ENCODE measurements around the gene PTPN9.
"Not testable (repeated sequence)": the region's sequence is repeated elsewhere in the genome, so short reads cannot be mapped to it uniquely, and the experiment has no call there.

PTPN9 gene

DNA sequence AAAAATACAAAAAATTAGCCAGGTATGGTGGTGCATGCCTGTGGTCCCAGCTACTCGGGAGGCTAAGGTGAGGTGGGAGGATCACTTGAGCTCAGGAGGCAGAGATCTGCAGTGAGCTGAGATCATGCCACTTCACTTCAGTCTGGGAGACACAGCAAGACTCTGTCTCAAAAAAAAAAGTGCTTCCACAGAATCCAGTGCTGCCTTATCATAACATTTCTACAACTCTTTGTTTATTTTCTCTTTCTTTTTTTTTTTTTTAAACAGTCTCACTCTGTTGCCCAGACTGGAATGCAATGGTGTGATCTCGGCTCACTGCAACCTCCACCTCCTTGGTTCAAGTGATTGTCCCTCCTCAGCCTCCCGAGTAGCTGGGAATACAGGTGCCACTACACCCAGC is 53.4 kb downstream of the PTPN9 start:
- DNase-seq = not testable (repeated sequence)

DNA sequence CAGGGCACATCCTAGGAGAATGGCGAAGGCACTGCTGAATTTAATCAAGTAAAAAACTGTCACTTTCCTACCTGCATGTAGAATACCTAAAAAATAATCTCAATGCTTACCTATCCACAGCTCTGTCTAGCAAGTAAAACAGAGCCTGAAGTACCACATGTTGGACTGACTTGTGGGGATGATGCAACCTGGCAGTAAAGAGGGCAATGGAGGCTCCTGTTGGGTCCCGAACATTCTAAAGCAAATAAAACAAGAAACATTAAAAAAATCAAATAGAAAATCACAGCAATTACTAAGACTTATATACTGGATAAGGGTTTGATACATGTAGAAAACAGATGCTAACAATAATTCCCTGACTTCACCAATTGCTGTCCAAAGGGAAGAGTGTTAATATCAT is 56.1 kb downstream of the PTPN9 start:
- no peak for DNase-seq

DNA sequence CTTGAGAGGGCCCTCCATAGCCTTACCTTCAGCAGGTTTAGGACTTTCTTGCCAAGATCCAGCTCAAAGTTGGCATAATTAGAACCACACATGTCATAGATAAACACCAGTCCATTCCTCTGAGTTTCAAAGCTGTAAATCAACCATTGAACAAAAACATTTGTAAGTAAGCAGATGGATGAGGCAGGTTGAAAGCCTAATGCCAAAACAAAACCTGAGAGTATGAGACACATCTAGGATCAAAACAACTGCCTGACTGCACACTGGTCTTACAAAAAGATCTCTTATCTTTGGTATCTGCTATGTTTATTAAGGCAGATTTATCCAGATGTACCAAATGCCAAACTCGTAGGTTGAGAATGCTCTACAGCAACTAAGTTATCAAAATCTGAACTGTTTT is 61.9 kb downstream of the PTPN9 start:
- no peak for DNase-seq

DNA sequence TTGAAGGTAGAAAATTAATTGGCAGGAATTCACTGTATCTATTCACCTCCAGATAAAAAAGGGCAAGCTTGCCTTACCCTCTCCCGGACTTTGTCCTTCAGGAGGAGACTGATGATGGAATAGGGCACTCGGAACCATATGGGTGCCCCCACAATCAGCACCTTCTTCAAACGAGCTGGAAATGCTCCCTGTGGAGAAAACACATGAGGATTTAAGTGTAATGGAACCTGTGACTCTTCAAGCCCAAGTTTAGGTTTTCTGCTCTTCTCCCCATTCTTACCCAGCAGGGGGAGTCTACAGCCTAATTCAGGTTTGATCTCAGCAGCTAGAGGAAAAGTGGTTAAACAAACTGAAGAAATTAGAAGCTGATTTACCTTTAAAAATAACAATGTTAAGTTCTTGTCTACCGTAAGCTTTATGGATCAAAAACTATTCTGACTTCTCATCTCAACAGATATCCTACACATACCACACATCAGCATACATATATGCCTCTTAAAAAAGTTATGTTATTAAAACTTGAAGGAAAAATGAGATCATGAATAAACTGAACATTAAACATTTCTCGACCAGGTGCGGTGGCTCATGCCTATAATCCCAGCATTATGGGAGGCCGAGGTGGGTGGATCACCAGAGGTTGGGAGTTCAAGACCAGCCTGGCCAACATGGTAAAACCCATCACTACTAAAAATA is 70.1 kb downstream of the PTPN9 start:
- peak; percentile 45 for DNase-seq

DNA sequence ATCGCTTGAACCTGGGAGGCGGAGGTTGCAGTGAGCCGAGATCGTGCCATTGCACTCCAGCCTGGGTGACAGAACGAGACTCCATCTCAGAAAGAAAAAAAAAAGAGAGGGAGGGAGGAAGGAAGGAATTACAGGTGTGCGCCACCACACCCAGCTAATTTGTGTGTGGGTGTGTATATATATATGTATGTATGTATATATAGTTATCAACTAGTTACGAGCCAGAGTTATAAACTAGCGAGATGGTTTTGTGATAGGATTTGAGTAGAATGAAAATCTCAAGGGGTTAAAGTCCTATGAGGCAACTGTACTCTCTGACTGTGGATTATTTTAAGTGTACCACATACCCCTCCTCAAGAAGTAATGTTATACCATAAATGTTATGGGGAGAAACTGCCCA is 76.8 kb downstream of the PTPN9 start:
- DNase-seq = no peak

DNA sequence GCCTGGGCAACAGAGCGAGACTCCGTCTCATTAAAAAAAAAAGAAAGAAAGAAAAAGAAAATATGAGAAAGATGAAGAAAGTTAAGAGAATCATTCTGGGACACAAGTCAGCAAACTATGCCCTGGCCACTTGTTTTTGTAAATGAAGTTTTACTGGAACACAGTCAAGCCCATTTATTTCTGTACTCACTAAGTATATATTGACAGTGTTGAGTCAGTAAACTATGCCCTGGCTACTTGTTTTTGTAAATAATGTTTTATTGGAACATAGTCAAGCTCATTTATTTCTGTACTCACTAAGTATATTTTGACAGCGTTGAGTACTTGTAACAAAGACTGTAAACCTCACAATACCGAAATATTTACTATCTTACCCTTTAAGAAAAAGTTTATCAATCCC is 85.4 kb downstream of the PTPN9 start:
- no peak for DNase-seq

DNA sequence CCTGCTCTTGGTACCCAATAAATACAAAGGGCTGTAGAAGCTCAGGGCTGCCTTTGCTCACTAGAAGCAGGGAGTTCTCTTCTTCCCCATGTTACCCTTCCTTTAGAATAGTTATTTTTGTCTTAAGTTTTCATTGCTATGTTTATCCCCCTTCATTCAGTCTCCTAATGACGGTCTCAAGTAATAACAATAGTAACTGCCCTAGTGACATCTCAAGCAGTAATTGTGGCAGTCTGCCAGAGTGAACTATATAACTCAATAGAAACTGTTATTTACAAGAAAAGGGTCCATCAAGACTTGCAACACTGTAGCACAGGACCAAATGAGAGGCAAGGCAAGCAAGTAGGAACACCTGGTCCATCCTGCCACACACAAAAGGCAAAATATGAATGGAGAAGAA is 95.2 kb downstream of the PTPN9 start:
- DNase-seq = no peak

DNA sequence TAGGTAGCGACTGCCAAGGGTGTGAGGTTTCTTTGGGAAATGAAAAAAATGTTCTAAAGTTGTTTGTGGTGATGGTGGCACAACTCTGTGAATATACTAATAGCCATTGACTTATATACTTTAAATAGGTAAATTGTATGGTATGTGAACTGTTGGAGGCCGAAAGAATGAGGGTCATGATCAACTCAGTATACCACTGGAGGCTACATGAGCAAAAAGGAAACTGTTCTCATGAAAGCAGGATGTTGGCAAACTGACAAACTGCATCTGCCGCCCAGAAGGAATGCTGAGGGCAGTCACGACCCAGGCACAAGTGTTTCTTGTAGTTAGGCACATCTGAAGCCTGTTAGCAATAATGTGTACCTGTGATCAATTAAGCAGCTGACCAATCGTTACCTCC is 95.6 kb downstream of the PTPN9 start:
- DNase-seq = not testable (repeated sequence)

DNA sequence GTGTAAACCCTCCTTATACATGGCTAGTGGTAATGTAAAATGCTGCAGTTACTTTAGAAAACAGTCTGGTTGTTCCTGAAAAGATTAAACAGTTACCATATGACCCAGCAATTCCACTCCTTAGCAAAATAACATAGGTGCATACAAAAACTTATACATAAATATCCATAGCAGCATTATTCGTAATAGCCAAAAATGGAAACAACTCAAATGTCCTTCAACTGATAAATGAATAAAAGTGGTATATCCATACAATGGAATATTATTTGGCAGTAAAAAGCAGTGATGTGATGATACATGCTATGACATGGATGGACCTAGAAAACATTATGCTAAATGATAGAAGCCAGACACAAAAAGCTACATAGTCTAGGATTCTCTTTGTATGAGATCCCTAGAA is 96.0 kb downstream of the PTPN9 start:
- no peak for DNase-seq

DNA sequence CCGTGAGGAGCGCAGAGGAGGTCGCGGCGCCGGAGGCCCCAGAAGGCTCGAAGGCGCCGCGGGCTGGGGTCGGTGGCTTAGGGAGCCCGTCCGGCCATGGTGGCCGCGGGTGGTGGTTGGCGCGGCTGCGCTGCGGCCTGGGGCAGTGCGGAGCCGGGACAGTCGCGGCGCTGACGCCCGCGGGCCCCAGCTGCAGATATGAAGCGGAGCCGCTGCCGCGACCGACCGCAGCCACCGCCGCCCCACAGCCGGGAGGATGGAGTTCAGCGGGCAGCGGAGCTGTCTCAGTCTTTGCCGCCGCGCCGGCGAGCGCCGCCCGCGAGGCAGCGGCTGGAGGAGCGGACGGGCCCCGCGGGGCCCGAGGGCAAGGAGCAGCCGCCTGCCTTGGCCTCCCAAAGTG is 98.7 kb downstream of the PTPN9 start:
- not testable (repeated sequence) for DNase-seq

DNA sequence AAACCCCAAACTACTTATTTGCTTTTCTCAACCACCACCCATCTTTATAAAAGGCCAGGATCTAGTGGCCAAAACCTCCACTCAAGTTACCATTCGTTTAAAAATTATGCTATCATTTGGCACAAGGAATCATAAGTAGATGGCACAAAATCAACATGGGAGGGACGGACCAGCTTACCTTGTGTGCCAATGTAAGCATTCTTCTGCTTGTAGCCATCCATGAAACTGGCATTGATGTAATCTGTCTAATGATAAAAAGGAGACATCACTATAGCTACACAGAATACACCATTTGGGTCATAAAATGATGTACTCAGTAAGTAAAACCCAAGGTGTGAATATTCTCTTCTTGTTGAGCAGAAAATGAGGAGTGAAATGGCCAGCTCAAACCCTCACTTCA is 99.4 kb downstream of the PTPN9 start:
- DNase-seq = no peak

DNA sequence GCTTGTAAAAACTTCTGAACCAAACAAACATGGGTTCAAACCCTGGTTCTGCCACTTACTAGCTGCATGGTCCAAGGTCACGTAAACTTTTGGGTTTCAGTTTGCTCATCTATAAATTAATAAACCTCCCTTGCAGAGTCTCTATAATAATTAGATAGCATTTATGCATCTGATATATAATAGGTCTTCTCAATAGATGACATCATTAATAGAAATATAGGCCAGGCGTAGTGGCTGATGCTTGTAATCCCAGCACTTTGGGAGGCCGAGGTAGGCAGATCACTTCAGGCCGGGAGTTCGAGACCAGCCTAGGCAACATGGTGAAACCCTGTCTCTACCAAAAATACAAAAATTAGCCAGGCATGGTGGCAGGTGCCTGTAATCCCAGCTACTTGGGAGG is 102.0 kb downstream of the PTPN9 start:
- DNase-seq = not testable (repeated sequence)

DNA sequence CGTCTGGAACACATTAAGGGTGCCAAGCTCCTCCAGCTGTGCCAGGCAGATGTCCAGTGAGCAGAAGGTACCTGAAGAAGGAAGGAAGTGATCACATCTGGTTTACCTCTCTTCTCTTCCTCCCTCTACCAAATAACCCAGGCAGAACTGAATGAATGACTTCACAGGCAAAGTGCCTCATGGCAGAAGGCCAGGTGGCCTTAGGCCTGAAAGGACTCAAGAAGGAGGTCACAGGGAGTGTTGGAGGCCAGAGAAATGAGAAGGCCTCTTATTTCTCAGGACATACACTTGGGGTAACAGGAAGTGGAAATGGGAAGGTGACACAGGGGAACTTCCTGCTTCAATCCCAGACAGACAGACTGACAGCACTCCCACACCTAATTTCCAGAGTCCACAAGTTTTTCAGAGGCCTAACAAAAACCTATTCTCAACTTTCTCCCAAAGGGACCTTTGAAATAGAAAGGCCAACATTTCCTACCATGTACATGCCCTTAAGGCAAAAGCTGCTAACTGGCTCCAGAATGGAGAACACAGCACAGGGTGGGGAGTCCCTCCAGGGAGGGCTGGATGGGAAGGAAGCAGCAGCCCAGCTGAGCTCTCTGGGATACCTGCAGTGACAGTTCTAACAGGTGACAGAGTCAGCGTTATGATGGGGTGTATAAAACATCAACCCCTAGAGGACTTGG is 110.1 kb downstream of the PTPN9 start:
- DNase-seq = no peak

DNA sequence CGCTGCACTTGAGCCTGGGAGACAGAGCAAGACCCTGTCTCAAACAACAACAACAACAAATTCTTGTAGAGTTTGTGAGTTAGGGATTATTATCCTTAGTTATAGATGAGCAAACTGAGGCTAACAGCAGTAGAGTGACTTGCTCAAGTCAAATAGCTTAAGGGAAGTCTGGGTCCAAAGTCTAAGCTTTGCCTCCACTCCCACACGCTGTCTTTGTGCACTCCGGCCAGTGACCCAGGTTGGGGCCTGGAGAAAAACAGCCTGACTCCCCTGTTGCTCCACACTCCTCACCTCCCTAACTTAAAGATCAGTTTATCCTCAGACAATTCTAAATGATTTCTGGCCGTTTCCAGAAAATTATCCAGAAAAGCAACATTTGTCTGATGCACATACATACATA is 118.5 kb downstream of the PTPN9 start:
- no peak for DNase-seq

DNA sequence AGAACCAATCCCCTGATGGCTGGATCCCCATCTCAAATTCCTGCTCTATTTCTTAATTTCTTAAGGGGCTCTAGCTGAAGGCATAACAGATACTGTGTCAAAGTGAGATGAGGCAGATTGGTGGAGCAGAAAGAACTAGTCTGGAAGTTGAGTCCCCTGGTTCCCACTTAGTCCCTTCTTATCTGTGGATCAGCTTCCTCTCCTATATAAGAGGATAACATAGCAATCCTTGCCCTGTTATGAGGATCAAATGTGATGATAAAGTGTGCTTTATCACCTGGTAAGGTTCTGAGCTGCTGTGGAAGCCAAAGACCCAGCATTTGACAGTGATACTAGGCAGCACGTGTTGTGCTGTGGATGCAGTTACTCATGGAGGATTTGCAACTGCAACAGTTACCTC is 119.5 kb downstream of the PTPN9 start:
- no peak for DNase-seq

DNA sequence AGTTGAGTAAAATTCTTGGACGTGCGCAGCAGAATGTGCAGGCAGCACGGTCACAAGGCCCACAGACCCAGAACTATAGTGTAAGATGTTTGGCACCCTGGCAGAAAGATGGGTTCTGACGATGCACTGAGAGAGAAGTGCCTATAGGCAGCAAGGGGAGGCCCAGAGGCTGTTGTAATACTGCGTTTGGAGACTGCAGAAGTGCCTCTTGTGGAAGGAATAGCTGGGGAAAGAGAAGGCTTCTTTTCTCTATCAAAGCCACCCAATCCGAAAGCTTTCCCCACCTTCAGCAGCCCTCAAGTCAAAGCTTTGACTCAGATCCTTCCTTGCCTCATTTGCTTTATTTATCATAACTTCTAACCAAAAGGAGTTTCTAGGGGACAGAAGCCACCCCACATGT is 122.4 kb downstream of the PTPN9 start:
- no peak for DNase-seq

DNA sequence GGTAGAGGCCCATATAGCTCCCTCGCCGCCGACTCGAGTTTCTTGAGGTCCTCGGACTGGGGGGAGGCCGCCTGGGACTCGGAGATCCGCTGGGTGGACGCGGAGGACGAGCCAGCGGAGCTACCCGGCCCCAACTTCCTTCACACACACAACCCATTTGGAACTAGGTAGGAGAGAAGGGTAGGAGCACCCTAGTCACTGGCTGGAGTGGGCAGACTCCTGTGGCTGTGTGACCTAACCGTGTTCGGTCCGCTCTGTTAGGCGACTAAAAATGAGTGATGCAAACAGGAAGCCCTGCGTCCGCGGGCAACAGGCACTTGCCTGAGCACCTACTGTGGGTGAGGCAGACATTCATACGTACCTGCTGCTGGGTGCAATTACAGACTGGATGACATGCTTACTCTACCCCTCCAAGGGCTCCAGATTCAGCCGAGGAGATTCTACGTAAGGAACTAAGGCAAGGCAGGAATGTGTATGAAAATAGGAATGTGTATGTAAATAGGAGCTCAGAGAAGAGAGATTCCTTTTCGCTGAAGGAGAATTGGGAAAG is 123.1 kb downstream of the PTPN9 start:
- peak; percentile 27 for DNase-seq

DNA sequence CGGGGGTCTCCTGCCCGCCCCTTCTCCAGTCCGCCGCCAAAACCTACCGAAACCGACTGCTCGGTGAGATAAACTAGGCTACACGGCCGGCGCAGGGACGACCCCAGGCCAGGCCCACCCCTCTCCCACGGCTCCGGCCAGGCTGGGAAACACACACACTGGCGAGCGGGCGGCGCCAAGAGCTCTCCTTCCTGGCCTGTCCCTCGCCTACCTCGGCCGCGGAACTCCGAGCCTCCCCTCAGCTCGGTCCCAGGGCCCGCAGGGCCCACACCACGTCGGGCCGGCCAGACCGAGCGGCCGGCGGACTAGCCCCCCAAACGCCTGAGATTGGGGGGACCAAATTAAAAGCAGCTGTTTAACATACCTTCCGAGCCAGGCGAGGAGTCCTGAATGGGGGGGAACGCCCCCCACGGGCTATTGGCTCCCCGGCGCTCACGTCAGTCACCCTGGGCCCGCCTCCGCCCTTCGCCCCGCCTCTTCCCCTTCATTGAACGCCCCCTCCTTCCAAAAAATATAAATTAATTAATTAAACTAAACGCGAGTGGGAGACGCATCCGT is 123.6 kb downstream of the PTPN9 start:
- DNase-seq = peak; percentile 74

DNA sequence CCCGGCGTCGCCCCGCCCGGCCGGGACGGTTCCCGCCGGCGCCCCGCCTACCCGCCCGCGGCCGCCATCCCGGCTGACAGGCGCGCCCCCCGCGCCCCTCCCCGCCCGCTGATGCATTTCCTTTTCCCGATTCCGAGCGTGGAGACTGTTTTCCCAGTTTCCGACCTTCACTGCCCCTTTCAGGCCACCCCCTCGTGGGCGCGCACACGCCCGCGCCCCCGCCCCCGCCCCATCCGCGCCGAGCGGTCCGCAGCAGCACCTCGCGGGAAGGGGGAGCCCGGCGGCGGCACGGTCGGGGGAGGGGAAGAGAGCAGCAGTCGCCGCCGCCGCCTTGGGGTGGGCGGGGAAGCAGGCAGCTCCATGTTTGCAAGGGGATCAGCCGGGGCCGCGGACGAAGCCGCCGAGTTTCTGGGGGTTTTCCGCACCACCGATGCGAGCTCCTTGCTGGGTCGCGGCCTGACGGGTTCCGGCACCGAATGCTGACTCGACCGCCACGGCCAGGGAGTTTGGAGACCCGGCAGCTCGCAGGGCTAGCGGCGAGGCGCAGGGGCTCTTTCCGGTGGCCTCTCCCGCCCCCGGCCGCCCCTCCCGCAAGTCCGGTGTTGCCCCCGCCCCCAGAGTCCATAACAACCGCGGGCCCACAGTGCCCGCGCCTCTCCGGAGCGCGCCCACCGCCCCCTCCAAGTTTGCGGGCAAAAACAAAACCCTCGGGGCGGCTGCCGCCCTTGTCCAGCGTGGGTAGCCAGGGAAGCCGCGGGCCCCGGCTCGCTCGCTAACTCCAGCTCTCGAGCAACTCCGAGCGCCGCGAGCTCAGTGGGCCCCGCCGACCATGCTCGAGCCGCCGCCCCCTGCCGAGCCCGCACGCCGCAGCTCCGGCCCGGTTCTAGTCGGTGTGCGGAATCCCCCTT is 124.4 kb downstream of the PTPN9 start:
- DNase-seq = peak; percentile 71

DNA sequence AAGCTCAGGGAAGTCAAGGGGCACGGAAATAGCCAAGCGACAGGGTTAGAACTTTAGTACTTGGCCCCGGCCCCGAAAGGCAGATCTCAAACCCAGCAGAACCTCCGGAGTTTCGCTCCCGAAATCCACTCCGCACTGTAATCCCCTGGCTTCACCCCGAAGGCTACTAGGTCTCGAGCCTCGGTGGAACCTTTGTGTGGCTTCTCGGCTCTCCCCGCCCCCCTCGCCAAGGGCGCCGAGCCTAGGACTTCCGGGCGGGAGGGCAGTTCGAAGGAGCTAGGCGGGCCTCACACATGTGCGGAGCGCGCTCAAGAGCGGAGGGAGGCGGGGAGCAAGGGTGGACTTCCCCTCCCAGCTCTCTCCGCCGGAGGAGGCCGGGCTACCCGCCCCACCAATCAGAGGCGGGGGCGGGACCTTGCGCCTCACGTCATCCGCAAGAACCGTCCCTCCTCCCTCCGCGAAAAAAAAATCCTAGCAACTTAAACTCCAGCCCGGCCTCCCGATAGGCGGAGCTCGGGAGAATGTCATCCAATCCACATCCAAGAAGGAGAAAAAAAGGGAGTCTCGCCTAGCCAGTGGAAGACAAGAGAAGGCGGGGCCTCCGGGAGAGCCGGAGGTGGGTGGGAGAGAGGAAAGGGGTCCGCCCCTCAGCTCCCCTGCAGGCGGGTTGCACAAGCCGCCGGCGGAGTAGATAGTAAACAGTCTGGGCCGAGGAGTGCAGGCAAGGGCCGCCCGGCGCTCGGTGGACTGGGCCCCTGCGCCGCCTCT is 125.2 kb downstream of the PTPN9 start:
- peak; percentile 99 for DNase-seq

DNA sequence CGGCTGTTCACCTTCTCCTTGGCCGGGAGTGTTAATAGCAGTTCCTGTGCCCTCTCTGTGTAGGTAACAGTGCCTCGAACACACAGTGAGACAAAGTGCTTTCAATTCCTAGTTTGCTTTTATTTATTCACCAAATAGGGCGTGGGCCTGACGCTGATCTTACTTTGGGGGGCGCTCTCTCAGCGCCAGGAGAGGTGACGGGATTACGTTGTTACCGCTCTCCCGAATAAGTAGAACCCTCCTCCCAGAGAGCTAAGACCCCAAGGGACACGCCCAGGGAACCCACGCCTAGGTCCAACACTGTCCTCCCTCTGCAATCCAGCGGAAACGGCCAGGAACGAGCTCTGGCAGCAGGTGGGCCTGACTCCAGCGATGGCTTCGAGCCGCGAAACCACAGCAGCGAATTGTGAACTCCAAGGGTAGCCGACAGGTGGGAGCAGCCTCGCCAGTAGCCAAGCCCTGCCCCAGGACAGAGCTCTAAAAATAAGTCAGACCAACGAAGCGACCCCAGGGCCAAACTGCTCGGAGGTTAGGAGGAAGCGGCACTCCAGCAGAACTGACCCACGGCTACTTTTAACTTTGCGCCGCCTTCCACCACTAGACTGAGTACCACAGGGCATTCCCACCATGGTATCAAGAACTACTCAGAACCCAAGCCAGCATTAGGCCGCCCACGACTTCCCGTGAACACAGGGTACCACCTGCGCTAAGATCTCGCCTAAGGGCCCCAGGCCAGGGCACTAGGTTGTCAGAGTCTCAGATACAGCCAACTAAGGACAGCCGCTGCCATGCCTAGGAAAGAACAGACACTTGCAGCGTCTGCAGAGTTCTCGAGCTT is 126.0 kb downstream of the PTPN9 start:
- DNase-seq = peak; percentile 29

Measured in HCEC 1CT (cell line).